HG03280 (cell line): ENCODE results near the gene TXNIP.

Experiments used
- ATAC-seq: cut with Tn5 transposase; IDR thresholded peaks from one replicate; pipeline ENCODE4 v1.9.1; 2021; ENCODE audit warnings: mild to moderate bottlenecking, moderate library complexity; ENCODE audit not compliant: unreplicated experiment

TXNIP gene

GRCh38 chr1:146012703-146013558 lies 16.6 kb upstream of the TXNIP start:
- no peak for ATAC-seq

- no peak for ATAC-seq
These were observed 13.9 kb upstream of the TXNIP start for GRCh38 chr1:146010126-146010738.

GRCh38 chr1:146007489-146008133 lies 11.2 kb upstream of the TXNIP start:
- ATAC-seq = no peak

- ATAC-seq = no peak
These were observed 5.3 kb upstream of the TXNIP start for GRCh38 chr1:146001709-146002108.

GRCh38 chr1:145999321-146000024 lies 3.1 kb upstream of the TXNIP start:
- ATAC-seq = no peak

GRCh38 chr1:145997718-145998023 lies 1.3 kb upstream of the TXNIP start:
- ATAC-seq = no peak

- peak; percentile 29 for ATAC-seq
These were observed 788 bp upstream of the TXNIP start for GRCh38 chr1:145997016-145997717.

GRCh38 chr1:145995964-145996432 lies 381 bp downstream of the TXNIP start:
- no peak for ATAC-seq

- ATAC-seq = no peak
These were observed 1.1 kb downstream of the TXNIP start for GRCh38 chr1:145995148-145995881.

- no peak for ATAC-seq
These were observed 1.8 kb downstream of the TXNIP start for GRCh38 chr1:145994391-145995120.

GRCh38 chr1:145993618-145994390 lies 2.6 kb downstream of the TXNIP start:
- no peak for ATAC-seq

GRCh38 chr1:145992958-145993617 lies 3.3 kb downstream of the TXNIP start:
- ATAC-seq = no peak

GRCh38 chr1:145992502-145992936 lies 3.9 kb downstream of the TXNIP start:
- no peak for ATAC-seq

- ATAC-seq = no peak
These were observed 4.5 kb downstream of the TXNIP start for GRCh38 chr1:145991735-145992412.

GRCh38 chr1:145990249-145990855 lies 6.0 kb downstream of the TXNIP start:
- no peak for ATAC-seq

- no peak for ATAC-seq
These were observed 7.6 kb downstream of the TXNIP start for GRCh38 chr1:145988773-145989172.

- ATAC-seq = no peak
These were observed 8.5 kb downstream of the TXNIP start for GRCh38 chr1:145987926-145988325.
